A549 (cell line): ENCODE results near the gene PRDM5.
A peak's percentile ranks its signal among the peaks of the same experiment; 100 is the strongest.

Experiments used
- CEBPB ChIP-seq, 2 experiments: fragments of >200 bp in 1 of 2; sonication (Bioruptor Twin) in 1 of 2; formaldehyde crosslinking in 1 of 2; IDR thresholded peaks; 2 replicates each; pipeline ENCODE4 v1.6.1; 2012 to 2016
- EP300 ChIP-seq, 2 experiments: fragments of >200 bp; sonication (Bioruptor Twin); formaldehyde crosslinking; IDR thresholded peaks; 2 replicates in 1 of 2; 3 replicates in 1 of 2; pipeline ENCODE4 v1.6.1; 2016 to 2017
- KDM5A ChIP-seq: fragments of 200-600 bp; sonication (generic); IDR thresholded peaks from 2 replicates; pipeline ENCODE4 v1.6.1; 2016; ENCODE audit warnings: antibody characterized with exemption, mild to moderate bottlenecking
- POLR2A ChIP-seq: IDR thresholded peaks from 2 replicates; pipeline ENCODE4 v1.6.1; 2012; ENCODE audit warnings: mild to moderate bottlenecking, low read length
- POLR2AphosphoS2 ChIP-seq: conservative IDR thresholded peaks from 2 replicates; pipeline ENCODE4 v1.6.1; 2012; ENCODE audit warnings: low read length, improper control_type of control experiment, inconsistent platforms
- RAD21 ChIP-seq, 2 experiments: fragments of >200 bp in 1 of 2; sonication (Bioruptor Twin) in 1 of 2; formaldehyde crosslinking in 1 of 2; IDR thresholded peaks in 1 of 2; conservative IDR thresholded peaks in 1 of 2; 2 replicates in 1 of 2; 3 replicates in 1 of 2; pipeline ENCODE4 v1.6.1; 2012 to 2018; ENCODE audit warnings: inconsistent platforms in 1 of 2
- RNF2 ChIP-seq: fragments of 200-600 bp; sonication (generic); IDR thresholded peaks from 2 replicates; pipeline ENCODE4 v1.6.1; 2016; ENCODE audit warnings: low read depth, mild to moderate bottlenecking, antibody characterized with exemption, moderate library complexity, borderline replicate concordance
- TP53 ChIP-seq: fragments of 250-450 bp; sonication (Bioruptor Pico); IDR thresholded peaks from 2 replicates; pipeline ENCODE4 v1.5.0; 2021; ENCODE audit warnings: mild to moderate bottlenecking, moderate library complexity
- TF ChIP-seq, protein P1 (sequence below): fragments of >200 bp; sonication (Bioruptor Twin); formaldehyde crosslinking; IDR thresholded peaks from 3 replicates; pipeline ENCODE4 v1.5.1; 2016
- TF ChIP-seq, protein P2 (sequence below): fragments of 200-600 bp; sonication (generic); IDR thresholded peaks from 2 replicates; pipeline ENCODE4 v1.6.1; 2016; ENCODE audit warnings: antibody characterized with exemption, mild to moderate bottlenecking, moderate library complexity
- TF ChIP-seq, protein P3 (sequence below): fragments of 150-350 bp; IDR thresholded peaks from 2 replicates; pipeline ENCODE4 v1.6.1; 2014; ENCODE audit warnings: low read depth, mild to moderate bottlenecking, low read length
- TF ChIP-seq, protein P4 (sequence below): fragments of 250-450 bp; sonication (Bioruptor Pico); IDR thresholded peaks from 2 replicates; pipeline ENCODE4 v1.5.0; 2021; ENCODE audit warnings: mild to moderate bottlenecking, moderate library complexity, borderline replicate concordance
- TF ChIP-seq, protein P5 (sequence below): IDR thresholded peaks from 2 replicates; pipeline ENCODE4 v1.6.1; 2012

DNA sequence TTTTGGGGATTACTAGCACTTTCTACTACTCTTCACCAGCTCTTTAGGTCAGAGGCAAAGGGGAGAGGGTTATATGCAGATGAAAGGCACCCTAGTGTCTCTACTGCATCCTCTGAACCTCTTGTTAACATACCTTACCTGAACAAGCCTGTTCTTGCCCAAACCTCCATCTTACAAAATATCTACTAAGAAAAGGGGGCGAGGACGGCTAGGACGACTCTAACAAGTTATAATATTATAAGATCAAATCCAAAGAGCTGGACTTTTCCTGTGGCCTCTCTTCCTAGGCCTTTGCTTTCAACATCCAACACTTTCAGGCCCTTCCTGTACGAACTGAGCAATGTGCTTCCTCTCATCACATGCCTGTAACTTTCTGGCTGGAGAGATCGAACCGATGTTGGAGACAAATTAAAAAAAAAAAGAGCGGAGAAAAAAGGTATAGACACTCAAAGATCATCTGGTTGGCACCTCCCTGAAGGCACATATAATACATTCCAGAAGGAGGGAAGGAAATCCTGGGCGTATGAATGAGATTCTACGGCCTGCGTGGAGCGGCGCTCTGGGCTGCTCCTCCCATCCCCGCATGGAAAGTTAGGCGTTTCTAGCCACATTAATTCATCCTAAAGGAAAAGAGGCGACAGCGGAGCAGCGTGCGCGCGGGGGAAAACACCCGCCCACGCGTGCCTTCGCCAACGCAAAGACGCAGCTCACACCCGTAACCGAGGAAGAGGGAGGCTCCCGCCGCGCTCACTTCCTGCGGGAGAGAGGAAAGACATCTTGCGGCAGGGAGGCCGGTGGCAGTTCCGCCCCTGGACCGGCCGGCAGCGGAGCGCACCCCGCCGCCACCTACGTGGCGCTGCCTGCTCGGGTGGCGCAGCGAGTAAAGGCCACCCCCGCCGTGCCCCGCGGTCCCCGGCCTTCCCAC is 808 bp downstream of the PRDM5 start:
- TF ChIP-seq EP300 (IDR thresholded peaks at IDR 0.05) (no peak), POLR2A (peak; percentile 78), RNF2 (no peak), CEBPB (IDR thresholded peaks at IDR 0.05) (no peak), POLR2AphosphoS2 (no peak), RAD21 (conservative IDR thresholded peaks at IDR 0.05 in 1 of 2, IDR thresholded peaks at IDR 0.05 in 1 of 2) (no peak), KDM5A (no peak), TP53 (CRISPR knock-in tag) (no peak)
- TF ChIP-seq, protein P1, sequence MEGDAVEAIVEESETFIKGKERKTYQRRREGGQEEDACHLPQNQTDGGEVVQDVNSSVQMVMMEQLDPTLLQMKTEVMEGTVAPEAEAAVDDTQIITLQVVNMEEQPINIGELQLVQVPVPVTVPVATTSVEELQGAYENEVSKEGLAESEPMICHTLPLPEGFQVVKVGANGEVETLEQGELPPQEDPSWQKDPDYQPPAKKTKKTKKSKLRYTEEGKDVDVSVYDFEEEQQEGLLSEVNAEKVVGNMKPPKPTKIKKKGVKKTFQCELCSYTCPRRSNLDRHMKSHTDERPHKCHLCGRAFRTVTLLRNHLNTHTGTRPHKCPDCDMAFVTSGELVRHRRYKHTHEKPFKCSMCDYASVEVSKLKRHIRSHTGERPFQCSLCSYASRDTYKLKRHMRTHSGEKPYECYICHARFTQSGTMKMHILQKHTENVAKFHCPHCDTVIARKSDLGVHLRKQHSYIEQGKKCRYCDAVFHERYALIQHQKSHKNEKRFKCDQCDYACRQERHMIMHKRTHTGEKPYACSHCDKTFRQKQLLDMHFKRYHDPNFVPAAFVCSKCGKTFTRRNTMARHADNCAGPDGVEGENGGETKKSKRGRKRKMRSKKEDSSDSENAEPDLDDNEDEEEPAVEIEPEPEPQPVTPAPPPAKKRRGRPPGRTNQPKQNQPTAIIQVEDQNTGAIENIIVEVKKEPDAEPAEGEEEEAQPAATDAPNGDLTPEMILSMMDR: no peak; the same call in 2 of the 3 replicates
- TF ChIP-seq, protein P2, sequence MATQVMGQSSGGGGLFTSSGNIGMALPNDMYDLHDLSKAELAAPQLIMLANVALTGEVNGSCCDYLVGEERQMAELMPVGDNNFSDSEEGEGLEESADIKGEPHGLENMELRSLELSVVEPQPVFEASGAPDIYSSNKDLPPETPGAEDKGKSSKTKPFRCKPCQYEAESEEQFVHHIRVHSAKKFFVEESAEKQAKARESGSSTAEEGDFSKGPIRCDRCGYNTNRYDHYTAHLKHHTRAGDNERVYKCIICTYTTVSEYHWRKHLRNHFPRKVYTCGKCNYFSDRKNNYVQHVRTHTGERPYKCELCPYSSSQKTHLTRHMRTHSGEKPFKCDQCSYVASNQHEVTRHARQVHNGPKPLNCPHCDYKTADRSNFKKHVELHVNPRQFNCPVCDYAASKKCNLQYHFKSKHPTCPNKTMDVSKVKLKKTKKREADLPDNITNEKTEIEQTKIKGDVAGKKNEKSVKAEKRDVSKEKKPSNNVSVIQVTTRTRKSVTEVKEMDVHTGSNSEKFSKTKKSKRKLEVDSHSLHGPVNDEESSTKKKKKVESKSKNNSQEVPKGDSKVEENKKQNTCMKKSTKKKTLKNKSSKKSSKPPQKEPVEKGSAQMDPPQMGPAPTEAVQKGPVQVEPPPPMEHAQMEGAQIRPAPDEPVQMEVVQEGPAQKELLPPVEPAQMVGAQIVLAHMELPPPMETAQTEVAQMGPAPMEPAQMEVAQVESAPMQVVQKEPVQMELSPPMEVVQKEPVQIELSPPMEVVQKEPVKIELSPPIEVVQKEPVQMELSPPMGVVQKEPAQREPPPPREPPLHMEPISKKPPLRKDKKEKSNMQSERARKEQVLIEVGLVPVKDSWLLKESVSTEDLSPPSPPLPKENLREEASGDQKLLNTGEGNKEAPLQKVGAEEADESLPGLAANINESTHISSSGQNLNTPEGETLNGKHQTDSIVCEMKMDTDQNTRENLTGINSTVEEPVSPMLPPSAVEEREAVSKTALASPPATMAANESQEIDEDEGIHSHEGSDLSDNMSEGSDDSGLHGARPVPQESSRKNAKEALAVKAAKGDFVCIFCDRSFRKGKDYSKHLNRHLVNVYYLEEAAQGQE: no peak
- TF ChIP-seq, protein P3, sequence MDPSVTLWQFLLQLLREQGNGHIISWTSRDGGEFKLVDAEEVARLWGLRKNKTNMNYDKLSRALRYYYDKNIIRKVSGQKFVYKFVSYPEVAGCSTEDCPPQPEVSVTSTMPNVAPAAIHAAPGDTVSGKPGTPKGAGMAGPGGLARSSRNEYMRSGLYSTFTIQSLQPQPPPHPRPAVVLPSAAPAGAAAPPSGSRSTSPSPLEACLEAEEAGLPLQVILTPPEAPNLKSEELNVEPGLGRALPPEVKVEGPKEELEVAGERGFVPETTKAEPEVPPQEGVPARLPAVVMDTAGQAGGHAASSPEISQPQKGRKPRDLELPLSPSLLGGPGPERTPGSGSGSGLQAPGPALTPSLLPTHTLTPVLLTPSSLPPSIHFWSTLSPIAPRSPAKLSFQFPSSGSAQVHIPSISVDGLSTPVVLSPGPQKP: no peak
- TF ChIP-seq, protein P4, sequence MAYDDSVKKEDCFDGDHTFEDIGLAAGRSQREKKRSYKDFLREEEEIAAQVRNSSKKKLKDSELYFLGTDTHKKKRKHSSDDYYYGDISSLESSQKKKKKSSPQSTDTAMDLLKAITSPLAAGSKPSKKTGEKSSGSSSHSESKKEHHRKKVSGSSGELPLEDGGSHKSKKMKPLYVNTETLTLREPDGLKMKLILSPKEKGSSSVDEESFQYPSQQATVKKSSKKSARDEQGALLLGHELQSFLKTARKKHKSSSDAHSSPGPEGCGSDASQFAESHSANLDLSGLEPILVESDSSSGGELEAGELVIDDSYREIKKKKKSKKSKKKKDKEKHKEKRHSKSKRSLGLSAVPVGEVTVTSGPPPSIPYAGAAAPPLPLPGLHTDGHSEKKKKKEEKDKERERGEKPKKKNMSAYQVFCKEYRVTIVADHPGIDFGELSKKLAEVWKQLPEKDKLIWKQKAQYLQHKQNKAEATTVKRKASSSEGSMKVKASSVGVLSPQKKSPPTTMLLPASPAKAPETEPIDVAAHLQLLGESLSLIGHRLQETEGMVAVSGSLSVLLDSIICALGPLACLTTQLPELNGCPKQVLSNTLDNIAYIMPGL (CRISPR knock-in tag): no peak
- TF ChIP-seq, protein P5, sequence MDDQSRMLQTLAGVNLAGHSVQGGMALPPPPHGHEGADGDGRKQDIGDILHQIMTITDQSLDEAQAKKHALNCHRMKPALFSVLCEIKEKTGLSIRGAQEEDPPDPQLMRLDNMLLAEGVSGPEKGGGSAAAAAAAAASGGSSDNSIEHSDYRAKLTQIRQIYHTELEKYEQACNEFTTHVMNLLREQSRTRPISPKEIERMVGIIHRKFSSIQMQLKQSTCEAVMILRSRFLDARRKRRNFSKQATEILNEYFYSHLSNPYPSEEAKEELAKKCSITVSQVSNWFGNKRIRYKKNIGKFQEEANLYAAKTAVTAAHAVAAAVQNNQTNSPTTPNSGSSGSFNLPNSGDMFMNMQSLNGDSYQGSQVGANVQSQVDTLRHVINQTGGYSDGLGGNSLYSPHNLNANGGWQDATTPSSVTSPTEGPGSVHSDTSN: no peak
